Raji (cell line): Measurements from ENCODE around the gene ZHX3.

Source experiments
- POLR2A ChIP-seq: IDR thresholded peaks from 2 replicates; pipeline ENCODE4 v1.6.1; 2011; ENCODE audit warnings: low read depth, low read length, control low read depth; ENCODE audit not compliant: insufficient read depth

Gene ZHX3

GRCh38 chr20:41293269-41294037 is 24.1 kb downstream of the ZHX3 start:
- TF ChIP-seq POLR2A, result no peak

- no peak for TF ChIP-seq POLR2A
These were observed 26.6 kb downstream of the ZHX3 start for GRCh38 chr20:41290804-41291389.

DNA sequence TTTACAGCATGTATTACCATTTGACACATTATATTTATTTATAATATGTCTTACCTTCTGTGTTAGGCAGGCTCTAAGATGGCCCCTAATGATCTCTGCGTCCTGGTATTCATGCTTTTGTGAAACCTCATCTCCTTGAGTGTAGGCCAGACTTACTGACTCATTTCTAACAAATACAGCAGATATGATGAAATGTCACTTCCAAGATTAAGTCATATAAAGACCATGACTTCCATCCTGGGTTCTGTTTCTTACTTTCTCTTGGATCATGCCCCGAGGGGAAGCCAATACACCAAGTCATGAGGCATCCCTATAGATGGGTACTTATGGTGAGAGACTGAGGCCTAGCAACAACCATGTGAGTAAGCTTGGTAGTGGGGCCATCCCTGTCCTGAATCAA is 30.2 kb downstream of the ZHX3 start:
- no peak for TF ChIP-seq POLR2A

DNA sequence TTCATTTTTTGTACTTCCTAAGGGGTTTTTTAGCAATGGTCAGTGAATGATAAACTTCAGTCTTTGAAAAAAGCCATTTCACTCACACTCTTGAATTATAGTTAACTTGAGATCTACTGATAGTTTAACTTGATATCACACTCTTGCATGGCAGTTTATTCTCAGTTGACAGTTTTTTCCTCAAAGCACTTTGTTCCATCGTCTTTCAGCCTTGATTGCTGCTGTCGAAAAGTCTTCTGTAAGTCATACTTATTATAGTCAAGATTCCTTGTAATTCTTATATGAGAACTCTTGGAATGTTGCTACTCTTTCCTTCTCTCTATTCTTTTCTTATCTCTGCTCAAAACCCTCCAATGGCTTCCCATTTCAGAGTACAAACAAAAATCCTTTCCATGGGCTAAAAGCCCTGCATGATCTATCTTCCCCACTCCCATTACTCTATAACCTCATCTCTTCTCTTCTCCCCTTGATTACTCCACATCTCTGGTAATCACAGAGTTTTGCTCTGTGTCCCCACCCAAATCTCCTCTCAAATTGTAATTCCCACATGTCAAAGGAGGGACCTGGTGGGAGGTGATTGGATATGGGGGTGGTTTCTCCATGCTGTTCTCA is 31.2 kb downstream of the ZHX3 start:
- TF ChIP-seq POLR2A, result no peak

- TF ChIP-seq POLR2A, result no peak
These were observed 37.8 kb downstream of the ZHX3 start for GRCh38 chr20:41279546-41280225.

DNA sequence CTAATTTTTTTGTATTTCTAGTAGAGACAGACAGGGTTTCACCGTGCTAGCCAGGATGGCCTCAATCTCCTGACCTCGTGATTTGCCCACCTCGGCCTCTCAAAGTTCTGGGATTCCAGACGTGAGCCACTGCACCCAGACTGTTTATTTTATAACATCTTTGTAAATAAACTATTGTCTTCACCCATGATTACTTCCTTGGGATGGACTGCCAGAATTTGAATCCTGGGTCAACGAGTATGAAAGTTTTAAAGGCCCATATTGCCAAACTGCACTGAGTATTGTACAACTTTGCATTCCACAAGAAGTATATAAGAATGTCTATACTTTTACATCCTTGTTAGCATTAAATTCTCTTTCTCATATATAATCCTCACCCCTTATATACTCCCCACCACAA is 38.6 kb downstream of the ZHX3 start:
- TF ChIP-seq POLR2A, result no peak

DNA sequence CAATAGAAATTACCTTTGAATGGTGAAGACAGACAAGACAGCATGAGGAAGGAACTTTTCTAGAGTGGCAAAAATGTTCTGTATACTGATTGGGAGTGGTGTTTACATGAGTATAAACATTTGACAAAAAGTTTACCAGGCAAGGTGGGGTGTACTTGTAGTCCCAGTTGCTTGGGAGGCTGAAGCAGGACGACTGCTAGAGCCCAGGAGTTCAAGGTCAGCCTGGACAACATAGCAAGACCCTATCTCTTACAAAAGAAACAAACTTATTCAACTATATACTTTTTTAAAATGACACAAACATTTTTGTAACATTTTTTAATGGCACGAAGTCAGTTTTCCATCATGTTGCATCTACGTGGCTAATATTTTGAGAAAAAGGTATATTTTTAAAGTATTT is 40.5 kb downstream of the ZHX3 start:
- TF ChIP-seq POLR2A, result no peak

DNA sequence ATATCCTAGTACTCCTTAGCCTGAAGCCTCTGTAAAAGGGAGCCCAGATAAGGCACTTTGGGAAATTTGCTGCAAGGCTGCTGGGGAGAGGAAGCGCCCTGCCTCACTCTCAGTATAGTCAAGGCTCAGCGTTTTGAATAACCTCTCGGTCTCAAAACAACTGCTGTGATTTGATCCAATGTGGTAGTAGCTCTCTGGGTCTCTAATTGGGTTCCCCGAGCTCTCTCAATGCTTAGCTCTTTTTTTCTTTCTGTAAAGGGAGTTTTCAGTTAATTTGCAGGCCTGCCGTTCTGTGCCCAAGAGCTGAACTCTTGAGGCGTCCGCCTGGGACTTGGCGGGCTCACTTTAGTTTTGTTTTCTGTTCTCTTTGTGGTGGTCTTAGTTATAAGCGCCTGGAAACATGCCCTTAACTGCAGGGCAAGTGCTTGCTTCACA is 41.2 kb downstream of the ZHX3 start:
- no peak for TF ChIP-seq POLR2A

- TF ChIP-seq POLR2A, result no peak
These were observed 42.2 kb downstream of the ZHX3 start for GRCh38 chr20:41275301-41275731.

DNA sequence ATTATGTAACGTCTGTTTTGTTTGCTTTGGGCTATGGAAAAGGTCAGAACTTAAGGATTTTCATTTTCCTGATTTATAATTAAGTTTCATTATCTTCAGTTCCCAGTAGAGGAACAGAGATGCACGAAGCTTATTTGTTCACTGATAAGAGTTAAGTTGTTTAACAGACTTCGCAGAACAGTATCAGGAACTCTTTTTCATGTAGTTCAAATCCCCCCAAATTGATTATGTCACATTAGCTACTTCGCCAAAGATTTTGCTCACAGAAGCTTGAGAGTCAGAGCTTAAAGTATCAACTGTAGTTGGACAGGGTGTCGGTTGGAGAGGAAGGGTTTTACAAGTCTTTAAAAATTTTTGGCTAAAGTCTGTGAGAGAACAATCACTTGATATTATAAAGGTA is 43.4 kb downstream of the ZHX3 start:
- TF ChIP-seq POLR2A, result no peak

DNA sequence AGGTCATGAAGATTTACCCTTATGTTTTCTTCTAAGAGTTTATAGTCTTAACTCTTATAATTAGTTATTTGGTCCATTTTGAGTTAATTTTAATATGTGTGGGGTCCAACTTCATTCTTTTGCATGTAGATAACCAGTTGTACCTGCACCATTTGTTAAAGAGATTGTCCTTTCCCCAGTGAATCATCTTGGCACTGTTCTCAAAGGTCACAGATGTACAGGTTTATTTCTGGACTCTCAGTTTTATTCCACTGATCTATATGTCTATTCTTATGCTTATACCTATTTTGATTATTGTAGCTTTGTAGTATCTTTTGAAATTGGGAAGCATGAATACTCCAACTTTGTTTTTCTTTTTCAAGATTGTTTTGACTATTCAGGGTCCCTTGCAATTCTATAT is 44.1 kb downstream of the ZHX3 start:
- no peak for TF ChIP-seq POLR2A

DNA sequence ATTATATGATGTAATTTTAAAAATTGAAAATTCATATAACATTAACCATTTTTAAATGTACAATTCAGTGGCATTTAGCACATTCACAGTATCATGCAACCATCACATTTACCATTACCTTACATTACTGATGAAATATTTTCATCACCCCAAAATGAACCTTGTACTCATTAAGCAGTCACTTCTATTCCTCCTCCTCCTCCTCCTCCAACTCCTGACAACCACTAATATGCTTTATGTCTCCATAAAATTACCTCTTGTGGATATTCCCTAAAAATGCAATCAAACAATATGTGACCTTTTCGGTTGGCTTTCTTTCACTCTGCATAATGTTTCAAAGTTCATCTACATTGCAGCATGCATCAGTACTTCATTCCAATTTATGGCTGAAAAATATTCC is 45.2 kb downstream of the ZHX3 start:
- no peak for TF ChIP-seq POLR2A

DNA sequence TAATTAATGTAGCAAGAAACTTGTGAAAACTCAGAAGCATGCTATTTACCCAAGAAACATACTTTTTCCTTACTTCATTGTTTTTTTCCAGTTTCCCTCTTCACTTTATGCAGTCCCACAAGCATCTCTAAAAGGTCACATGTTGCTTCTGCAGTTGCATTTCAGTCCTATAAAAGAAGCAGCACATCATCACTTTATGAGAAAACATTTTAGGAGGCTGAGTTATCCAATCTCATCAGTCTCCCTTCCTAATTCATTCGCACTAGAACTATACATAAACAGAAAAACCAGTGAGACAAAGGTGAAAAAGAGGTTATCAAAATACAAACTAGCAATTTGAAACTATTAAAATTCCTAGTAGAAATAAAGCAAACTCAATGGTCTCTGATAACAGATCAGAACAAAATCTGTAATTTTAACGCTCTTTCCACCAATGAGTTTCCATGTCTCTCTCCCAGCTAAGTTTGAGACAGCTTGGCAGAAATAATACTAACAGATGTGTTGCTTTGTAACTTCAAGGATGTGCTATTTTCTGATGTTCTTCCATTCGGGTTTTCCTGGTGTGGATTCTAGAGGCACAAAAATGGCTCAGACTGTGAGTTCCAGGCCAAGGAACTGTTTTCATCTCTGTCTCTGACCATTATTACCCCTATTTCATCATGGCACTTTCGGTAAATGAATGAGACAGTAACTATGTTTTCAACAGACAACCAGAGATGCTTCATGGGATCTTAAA is 48.4 kb downstream of the ZHX3 start:
- no peak for TF ChIP-seq POLR2A

GRCh38 chr20:41268402-41268801 is 49.1 kb downstream of the ZHX3 start:
- TF ChIP-seq POLR2A, result no peak

GRCh38 chr20:41265938-41266337 is 51.6 kb downstream of the ZHX3 start:
- TF ChIP-seq POLR2A, result no peak
